Kidney capillary endothelial cell (primary cell): ENCODE measurements around the gene DRD2.
"Not testable (repeated sequence)": the region's sequence is repeated elsewhere in the genome, so short reads cannot be mapped to it uniquely, and the experiment has no call there.

ENCODE experiments used
- DNase-seq: peaks from one replicate; pipeline ENCODE4 v3.0.0-alpha.2; 2018; ENCODE audit warnings: low spot score

The DRD2 gene

DNA sequence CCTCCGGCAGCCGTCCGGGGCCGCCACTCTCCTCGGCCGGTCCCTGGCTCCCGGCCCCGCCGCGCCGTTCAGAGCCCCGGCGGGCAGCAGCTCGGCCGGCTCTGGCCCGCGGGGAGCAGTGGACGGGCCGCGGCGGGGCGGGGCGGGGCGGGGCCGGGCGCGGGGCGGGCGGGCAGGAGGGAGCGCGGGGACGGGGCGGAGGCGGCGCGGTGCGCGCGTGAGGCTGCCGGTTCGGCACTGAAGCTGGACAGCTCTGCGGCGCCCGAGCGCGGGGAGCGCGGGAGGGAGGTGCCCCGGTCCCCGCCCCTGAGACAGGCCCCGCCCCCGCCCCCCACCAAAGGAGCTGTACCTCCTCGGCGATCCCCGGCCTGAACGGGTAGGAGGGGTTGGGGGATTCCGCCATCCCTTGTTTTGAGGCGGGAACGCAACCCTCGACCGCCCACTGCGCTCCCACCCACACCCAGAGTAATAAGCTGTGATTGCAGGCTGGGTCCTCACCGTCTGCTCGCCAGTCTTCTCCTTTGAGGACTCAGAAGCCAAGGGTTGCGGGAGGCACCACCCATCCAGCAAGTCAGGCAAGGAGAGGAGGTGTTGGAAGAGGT, at the start of gene DRD2:
Gene DRD2 (minus strand): TSS at position 239 of the 602 bp plus-strand sequence. CDS start 50,747 bp downstream, outside the sequence.
- no peak for DNase-seq

DNA sequence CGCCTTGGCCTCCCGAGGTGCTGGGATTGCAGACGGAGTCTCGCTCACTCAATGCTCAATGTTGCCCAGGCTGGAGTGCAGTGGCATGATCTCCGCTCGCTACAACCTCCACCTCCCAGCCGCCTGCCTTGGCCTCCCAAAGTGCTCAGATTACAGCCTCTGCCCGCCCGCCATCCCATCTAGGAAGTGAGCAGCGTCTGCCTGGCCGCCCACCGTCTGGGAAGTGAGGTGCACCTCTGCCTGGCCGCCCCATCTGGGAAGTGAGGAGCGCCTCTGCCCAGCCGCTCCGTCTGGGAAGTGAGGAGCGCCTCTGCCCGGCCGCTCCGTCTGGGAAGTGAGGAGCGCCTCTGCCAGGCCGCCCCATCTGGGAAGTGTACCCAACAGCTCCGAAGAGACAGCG, 48.7 kb upstream of the DRD2 start:
- DNase-seq: not testable (repeated sequence)

DNA sequence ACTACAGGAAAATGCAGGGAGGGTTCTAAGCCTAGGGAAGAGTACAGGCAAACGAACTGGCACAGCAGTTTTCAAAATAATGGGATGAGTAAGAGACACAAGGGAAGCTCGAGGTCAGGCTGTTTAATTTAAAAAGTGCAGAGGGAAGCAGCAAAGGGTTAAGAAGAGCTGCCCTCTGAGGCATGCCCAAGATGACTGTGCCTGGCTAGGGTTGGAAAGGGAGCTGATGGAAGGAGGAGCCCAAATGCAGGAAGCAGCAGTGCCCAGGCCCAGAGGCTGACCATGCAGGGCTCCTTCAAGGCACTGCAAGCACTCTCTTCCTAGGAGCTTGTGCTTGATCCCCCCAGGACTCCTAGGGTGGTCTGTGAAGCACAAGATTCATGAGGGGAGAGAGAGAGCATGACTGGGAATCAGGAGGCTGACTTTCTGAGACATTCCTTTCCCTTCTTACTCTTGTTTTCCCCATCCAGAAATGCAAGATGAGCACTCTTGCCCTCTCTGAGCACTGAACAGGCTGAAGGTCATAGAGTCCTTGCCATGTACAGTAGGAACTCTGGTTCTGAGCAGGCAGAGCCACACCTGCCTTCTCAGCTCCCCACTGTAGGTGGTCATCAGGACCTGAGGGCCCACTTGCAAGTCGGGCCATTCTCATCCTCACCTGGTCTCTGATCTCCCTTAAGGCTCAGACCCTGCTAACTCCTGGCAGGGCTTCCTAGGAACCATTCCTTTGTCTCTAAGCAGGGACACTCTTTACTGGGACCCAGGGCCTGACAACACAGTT, 46.7 kb upstream of the DRD2 start:
- DNase-seq: no peak

DNA sequence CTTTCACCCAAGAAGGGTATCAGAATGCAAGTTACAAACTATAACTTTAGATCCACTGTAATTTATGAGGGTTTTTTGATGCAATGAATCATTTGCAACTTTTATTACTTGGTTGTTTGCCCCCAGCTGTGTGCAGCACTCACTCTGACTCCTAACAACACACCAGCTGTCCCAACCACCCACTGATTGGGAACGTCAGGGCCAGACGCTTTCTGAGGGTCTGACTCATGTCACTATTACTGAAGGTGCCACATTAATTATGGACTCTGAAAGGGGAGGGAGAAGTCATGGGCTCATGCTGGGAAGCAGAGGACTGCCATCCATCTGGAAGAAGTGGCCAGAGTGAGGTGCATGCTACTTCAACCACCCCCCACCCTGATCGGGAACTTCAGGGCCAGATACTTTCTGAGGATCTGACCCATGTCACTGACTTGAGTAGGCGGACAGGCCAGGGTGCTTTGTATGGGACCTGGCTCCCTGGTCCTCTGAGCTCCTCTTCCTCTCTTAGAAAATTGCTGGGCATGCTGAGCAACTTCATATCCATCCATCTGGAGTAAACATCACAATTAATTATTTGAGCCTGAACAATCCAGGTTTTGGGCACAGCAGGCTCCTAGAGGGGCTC, 44.9 kb upstream of the DRD2 start:
- DNase-seq: no peak

DNA sequence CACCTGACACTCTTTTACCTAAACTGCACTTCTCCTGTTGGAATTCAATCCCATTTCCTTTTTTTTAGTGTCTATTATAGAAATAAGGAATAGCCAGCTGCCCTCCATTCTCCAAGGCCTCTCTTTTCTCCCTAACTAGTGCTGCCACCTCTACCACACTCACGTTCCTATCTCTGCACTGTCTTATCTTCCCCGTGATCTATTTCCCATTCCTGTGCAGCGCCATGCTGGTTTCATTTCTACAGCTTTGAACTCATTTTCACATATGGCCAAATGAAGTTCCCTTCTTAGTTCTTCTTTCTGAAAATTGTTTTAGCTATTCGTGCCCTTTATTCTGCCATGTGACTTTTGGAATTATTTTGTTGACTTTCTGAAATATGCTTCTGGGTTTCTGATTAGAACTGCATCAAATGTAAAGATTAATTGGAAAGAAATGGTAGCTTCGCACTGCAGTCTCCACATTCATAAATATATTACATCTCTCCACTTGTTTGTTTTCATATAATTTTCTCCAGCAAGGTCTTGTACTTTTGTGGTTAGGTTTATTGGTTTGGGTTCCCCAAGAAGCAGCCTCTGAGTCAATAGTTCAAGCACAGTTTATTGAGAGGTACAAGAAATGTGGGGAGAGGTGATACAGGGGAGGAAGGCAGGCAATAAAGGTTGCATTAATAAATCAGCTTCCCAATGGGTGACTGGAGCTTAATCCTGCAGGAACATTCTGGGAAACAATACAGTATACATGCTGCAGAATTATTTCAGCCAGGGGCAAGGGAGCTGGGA, 43.7 kb upstream of the DRD2 start:
- no peak for DNase-seq

DNA sequence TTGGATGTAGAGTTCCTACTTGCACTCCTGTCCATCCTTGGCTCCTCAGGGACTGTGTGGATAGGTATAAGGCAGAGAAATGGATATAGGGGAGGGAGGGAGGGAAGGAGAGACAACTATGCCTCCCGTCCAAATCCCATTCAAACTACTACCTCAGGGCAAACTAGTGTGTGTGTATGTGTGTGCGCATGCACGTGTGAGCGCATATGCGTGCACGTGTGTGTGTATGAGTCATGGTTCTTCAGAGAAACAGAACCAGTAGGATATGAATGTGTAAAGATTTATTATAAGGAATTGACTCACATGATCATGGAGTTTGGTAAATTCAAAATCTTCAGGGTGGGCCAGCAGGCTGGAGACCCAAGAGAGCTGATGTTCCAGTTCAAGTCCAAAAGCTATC, 42.2 kb upstream of the DRD2 start:
- DNase-seq: no peak

DNA sequence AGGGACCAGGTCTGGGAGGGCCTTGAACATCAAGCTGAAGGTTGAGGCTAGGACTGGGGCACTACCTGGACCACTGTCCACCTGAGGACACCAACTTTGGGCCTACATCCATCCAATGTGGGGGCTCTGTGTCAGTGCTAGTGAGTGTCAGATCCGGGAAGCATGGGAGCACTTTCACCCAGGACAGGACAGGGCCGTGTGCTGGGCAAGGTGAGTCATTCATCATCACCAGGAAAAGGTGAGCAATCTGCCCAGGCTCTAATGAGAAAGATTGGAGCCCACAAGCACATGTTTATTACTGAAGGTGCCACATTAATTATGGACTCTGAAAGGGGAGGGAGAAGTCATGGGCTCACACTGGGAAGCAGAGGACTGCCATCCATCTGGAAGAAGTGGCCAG, 39.7 kb upstream of the DRD2 start:
- no peak for DNase-seq

DNA sequence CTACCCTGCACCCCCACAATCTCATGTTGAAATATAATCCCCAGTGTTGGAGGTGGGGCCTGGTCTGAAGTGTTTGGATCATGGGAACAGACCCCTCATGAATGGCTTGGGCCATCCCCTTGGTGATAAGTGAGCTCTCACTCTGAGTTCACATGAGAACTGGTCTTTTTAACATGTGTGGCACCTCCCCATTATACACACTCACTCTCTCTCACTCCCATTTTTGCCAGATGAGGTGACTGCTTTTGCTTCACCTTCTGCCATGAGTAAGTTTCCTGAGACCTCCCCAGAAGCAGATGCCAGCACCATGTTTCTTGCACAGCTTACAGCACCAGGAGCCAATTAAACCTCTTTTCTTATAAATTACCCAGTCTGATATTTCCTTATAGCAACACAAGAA, 32.1 kb upstream of the DRD2 start:
- DNase-seq: no peak

DNA sequence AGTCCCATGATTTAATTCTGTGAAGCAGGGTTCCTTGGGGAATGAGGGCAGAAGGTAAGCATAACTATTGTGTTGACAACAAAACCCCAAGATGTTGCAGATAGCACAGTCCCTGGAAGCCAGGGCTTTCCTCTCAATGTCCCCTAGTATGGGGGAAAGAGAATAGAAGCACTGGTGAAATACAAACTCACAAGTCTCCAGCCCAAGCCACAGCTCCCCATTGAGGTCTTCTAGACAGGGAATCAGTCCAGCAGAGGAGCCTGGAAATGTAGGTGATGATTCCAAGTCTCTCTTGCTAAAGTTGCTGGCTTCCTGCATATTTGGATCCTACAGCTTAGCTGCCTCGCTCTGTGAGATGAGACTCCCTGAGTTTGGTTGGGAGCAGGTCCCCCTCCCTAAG, 31.7 kb upstream of the DRD2 start:
- DNase-seq: no peak

DNA sequence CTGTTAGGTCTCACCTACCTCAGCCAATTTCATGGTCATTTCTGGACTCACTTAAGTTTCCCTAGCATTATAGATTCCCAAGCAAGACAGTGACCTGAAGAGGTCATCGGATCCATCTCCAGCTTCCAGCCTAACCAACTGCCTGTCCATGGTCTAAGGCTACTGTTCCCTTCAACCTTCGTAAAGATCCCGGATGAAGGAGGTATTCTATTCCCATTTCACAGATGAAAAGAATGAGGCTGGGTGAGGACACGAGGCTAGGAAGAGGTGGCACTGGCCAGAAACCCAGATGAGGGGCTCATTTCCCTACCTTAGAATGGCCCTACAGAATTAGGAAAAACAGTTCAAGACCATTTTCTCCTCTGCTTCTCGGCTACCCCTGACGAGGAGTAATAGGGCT, 31.3 kb upstream of the DRD2 start:
- DNase-seq: no peak

DNA sequence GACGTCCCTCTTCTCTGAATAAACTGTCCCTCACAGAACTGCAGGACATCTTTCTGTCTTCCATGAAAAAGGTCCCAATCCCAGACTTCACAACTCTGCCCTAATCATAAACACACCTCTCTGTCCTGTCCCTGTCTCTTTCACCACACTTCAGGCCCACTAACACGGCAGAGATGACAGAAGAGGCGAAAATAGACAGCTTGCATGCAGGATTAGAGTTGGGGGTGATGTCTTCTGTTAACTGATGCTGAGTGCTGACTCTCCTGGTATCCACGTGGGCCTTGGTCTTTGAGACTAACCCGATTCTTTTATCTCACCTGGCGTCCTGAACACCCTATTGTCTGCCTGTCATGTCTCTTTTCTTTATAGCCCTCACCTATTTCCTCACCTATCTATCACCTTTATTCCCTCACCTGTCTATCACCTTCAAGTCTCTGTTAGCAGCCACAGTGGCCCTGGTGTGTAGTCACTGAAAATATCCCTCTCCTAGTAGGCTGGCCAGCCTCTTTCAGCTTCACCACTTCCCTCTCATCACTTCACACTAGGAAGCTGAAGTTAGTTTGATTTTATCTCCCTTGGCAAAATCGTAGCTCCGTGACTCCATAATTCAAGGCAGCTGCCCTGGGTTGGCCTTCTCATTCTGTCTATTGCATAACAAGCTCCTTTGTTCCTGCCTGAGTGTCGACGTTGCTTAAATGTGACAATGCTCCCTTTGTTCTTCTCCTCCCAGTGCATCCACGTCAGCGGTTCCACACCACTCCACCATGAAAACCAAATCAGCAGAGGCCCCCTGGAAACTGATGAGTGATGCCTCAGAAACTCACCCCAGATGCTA, 30.6 kb upstream of the DRD2 start:
- no peak for DNase-seq

DNA sequence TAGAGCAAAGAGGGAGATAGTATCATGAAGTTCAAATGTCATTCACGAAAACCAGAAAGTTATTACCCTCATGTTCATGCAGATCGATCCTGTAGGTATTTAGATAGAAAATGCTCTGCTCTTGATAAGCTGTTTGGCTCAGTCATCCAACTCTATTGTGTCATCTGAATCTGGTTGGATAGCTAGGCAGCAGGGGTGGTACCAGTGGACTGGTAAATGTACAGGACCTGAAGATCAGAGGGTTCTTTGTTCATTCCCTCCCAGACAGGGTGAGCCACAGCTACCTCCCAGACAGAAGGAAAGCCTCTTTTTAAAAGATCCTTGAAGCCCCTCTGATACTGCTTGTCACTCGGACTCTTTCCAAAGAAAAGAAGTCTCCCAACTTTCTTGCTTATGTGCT, 29.8 kb upstream of the DRD2 start:
- no peak for DNase-seq

DNA sequence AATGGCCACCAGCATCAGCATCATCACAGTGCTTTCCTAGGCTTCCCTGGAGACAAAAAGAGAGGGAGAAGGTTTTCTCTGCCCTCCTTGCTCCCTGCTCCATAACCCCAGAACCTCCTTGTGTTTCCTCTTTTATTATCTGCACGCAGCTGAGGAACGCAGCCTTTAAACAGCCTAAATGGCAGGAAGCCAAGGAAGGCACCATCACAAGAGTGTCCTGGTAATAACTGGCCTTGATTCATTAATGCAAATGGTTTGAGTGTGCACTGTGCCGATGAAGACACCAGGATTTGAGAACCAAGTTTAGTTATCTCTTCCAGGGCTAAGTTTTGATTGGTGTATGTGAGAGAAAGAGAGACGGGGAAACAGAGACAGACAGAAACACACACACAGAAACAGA, 29.4 kb upstream of the DRD2 start:
- no peak for DNase-seq

DNA sequence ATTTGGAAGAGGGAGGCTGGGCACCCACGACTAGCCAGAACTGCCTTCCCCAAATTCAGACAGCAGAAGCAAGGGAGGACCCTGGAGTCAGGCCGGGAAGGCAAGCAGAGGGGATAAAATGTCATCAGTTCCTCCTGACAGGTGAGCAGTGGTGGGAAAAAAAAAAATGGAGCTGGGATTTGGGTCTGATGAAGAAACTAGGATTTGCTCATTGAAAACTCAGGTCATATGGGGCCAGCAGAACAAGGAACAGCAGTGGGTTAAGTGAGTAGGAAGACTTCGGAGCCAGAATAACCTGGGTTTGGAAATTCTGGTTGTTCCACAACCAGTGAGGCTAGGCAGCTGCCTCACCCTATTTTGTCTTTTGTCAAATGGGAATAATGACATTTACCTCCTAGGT, 28.9 kb upstream of the DRD2 start:
- DNase-seq: no peak

DNA sequence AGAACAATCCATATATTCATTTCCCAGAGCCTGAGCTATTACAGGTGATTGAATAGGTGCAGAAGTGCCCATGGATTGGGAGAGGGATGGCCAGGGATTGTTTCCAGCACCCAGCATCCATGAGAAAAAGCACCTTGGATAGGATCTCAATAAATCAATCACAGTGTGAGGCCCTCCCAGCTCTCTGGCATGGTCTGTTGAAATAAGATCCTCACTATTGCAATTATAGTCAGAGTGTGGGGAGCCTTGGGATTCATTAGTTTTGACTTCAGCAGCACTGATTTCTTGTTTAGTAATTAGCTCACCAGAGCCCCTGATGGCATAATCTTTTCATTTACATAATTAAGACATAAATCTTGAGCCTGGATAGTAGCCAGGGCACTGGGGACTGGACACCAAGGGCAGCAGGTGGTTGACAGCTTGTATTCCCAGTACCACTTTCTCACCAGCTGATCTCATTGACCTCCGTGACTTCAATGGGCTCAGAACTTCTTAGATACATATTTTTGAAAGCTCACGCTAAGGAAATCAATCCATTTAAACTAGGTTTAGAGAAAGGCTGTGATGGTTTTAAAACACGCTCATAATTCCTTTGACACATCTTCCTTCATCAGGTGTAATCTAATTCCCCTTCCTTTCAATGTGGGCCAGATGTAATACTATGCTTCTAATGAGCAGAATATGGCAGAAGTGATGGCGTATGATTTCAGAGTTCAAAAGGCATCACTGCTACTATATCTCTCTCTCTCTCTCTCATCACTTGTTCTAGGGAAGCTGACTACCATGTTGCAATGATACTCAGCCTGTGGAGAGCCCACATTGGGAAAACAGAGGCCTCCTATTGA, 22.1 kb upstream of the DRD2 start:
- no peak for DNase-seq

DNA sequence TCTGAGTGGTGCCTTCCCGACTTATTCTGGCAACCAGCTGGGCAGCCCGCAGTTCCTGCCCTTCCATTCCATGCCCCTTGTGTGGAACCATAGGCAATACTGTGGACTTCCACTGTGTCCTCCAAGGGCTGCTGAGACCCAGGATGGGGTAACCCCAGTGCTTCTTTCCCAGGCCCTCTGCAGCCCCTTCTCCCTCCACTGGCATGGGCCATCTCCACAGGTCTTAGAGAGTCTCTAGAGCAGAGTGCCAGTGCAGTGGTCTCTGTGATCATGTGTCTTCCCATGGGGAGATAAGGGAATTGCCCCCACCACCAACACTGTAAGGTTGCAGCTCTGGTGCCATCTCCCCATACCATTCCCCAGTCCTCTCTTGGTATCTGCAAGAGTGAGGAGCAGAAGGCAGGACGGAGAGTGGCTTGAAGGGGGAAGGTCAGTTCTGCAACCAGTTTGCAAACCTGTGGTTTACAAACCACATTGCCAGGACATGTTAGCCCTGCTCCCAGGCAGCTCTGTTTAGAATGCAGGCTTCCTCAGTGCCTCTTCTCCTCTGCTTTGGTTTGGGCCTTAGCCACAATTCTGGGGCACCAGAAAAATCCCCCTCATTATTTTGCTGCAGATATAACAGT, 20.9 kb upstream of the DRD2 start:
- DNase-seq: no peak

DNA sequence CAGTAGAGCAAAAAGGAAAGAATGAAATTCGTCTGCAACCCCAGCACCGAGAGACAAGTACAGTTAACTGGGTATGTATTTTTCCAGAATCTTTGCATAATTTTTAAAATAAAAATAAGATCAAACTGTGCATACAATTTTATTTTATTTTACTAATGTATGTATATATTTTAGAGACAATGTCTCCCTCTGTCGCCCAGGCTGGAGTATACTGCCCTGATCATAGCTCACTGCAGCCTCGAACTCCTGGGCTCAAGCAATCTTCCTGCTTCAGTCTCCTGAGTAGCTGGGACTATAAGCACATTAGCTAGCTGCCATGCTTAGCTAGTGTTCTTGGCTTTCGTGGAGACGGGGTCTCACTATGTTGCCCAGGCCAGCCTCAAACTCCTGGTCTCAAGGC, 18.8 kb upstream of the DRD2 start:
- DNase-seq: no peak

DNA sequence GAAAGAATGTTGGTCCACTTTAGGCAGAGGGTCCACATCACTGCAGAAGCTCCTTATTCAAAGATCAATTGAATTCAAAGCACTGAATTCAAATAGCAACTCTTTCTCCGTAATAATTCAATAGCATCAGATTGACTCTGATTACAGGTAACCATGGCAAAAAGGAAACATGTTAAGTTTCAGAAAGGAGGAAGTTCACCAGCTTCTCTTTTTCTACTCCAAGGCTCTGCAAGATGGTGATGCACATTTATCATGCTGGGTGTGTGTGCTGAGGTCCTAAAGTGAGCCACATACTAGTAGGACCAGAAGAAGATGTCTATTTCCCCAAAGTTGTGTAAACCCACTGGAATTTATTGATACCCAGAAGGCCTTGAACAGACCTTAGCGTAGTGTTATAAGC, 18.0 kb upstream of the DRD2 start:
- no peak for DNase-seq

DNA sequence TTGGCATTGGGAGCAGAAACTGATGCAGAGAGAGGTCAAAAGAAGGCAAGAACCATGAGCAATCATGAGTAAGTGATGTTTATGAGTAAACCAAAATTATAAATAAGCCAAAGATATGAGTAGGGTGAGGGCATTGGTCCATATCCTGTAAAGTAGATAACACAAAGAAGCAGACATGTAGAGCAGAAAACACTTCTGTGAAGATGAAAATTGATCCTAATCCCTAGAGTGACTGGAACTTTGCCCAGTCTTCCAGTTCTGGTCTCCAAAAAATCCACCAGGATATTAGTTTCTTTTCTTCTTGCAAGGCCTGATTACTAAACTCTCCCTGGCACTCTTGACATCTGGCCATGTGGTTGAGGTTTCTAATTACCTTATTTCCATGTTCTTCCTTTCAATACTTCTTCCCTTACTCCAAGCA, 13.7 kb upstream of the DRD2 start:
- no peak for DNase-seq

DNA sequence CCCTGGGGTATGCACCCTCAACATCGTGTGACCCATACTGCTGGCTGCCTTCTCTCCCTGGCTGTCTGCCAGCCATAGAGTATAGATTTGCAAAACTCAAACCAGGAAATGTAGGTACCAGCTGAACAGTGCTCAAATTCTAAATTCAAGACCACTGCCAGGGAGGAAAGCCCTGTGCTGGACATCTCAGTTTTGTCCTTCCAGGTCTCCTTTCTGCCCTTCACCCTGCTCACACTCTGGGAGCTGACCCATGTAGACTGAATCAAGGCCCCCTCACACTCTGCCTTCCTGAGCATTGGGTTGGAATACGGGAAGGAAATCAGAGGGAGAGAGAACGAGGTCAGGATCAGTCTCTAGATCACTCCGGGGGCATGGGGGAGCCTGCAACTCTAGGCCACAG, 12.4 kb upstream of the DRD2 start:
- DNase-seq: no peak
